ENCODE data around the gene ROR1.

DNA sequence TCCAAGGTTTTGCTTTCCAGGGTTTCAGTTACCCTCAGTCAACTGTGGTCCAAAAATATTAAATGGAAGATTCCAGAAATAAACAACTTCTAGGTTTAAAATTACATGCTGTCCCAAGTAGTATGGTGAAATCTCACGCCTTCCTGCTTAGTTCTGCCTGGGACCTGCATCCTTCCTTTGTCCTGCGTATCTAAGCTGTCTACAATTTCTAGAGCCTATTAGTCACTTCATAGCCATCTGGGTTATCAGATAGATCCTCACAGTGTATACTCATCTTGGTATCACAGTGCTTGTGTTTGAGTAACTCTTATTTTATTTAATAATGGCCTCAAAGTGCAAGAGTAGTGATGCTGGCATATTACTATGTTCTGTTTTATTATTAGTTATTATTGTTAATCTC is 157.7 kb downstream of the ROR1 start:
- TF ChIP-seq, protein P1, sequence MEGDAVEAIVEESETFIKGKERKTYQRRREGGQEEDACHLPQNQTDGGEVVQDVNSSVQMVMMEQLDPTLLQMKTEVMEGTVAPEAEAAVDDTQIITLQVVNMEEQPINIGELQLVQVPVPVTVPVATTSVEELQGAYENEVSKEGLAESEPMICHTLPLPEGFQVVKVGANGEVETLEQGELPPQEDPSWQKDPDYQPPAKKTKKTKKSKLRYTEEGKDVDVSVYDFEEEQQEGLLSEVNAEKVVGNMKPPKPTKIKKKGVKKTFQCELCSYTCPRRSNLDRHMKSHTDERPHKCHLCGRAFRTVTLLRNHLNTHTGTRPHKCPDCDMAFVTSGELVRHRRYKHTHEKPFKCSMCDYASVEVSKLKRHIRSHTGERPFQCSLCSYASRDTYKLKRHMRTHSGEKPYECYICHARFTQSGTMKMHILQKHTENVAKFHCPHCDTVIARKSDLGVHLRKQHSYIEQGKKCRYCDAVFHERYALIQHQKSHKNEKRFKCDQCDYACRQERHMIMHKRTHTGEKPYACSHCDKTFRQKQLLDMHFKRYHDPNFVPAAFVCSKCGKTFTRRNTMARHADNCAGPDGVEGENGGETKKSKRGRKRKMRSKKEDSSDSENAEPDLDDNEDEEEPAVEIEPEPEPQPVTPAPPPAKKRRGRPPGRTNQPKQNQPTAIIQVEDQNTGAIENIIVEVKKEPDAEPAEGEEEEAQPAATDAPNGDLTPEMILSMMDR (conservative IDR thresholded peaks at IDR 0.05): no peak
- no peak for TF ChIP-seq EZH2 (IDR thresholded peaks at IDR 0.05; ENCODE audit: low read depth)
